Adrenal gland (tissue), 12 donors: ENCODE data around the gene CEMP1. TPM values are rescaled to one million over a fixed set of nuclear protein-coding genes. Genes with fewer than 3 reads are reported as not detected.

Experiments used
- DNase-seq, 7 donors: peaks; one replicate each; pipeline ENCODE4 v3.0.0-alpha.2; 2019 to 2020
- H3K27ac ChIP-seq, 5 donors: fragments of 200-600 bp; sonication (generic) in 4 of 5; 1 replicate in 3 of 5; 2 replicates in 2 of 5; pipeline versions ENCODE4 v1.5.1 to v1.8.0; 2016 to 2020; ENCODE audit warnings: mild to moderate bottlenecking in 1 of 5
- H3K27me3 ChIP-seq: fragments of 200-600 bp; 2 replicates; pipeline ENCODE4 v1.8.0; 2021
- H3K36me3 ChIP-seq, 2 donors: fragments of 200-600 bp; replicated peaks in 1 of 2; 1 replicate in 1 of 2; 2 replicates in 1 of 2; pipeline versions ENCODE4 v1.5.1 to v1.8.0; 2018 to 2022
- H3K4me1 ChIP-seq, 2 donors: fragments of 200-600 bp; replicated peaks in 1 of 2; 1 replicate in 1 of 2; 2 replicates in 1 of 2; pipeline versions ENCODE4 v1.5.1 to v1.8.0; 2018 to 2021
- H3K4me3 ChIP-seq, 4 donors: fragments of 200-600 bp; sonication (generic) in 3 of 4; one replicate each; pipeline ENCODE4 v1.5.1; 2016 to 2018
- H3K9me3 ChIP-seq, 3 donors: fragments of 200-600 bp; sonication (generic) in 1 of 3; replicated peaks in 1 of 3; 1 replicate in 2 of 3; 2 replicates in 1 of 3; pipeline versions ENCODE4 v1.5.1 to v1.8.0; 2016 to 2021
- POLR2A ChIP-seq, 2 donors: fragments of 450-650 bp; IDR thresholded peaks; one replicate each; pipeline ENCODE4 v1.6.1; 2017; ENCODE audit warnings: antibody characterized with exemption in 2 of 2, mild to moderate bottlenecking in 2 of 2, moderate library complexity in 1 of 2
- WGBS, 4 donors: extraction: QIAGEN DNeasy Blood & Tissue Kit in 2 of 4; methylation state at CpG; one replicate each; pipeline versions ENCODE4 v1.1.5 to v1.1.7; 2013 to 2017; 5-methylcytosine and 5-hydroxymethylcytosine counted together
- intact Hi-C, 2 donors: fragments of 100-400 bp; cut with DNase I; formaldehyde crosslinking; loops; one replicate each; pipeline versions ENCODE4 v1.14.1 to v1.15.0; 2022 to 2023
- microRNA counts, 2 donors: library from miRNA; unstranded; fragments of <30 nt; microRNA quantifications; one replicate each; lab custom pipeline; 2016
- microRNA-seq, 3 donors: library from miRNA; unstranded; fragments of <30 nt; microRNA quantifications; one replicate each; pipeline ENCODE4, GENCODE V29; 2017 to 2020
- polyA plus RNA-seq, 3 donors: library from polyadenylated mRNA; stranded (reverse); fragments of 200-250 nt in 2 of 3; fragments of 350-450 nt in 1 of 3; fragmentation: Illumina TruSeq in 1 of 3; extraction: RNeasy Lipid Tissue Mini Kit (QIAGEN cat#74804) in 1 of 3; gene quantifications; one replicate each; pipeline ENCODE4 v1.2.3, GENCODE V29; 2013 to 2014
- small RNA-seq, 2 donors: library from RNA; depleted of rRNA; stranded (forward); fragments of <200 nt; gene quantifications; one replicate each; pipeline ENCODE3, GENCODE V24; 2016
- total RNA-seq, 9 donors: library from RNA; depleted of rRNA in 4 of 9; stranded (reverse); fragments of >200 nt in 4 of 9; fragments of 120-200 nt in 1 of 9; fragmentation: NEBNext Ultra II Directional in 1 of 9; extraction: Animal tissue kit (Norgen Biotek cat#: 25700) in 1 of 9; gene quantifications; one replicate each; pipeline versions ENCODE4 v1.1.0 to v1.2.4, GENCODE V29; 2013 to 2023
- TF ChIP-seq, protein P1 (sequence below), 6 experiments: fragments of 450-650 bp in 4 of 6; fragments of 200-600 bp in 2 of 6; sonication (generic) in 1 of 6; IDR thresholded peaks; 1 replicate in 5 of 6; 2 replicates in 1 of 6; pipeline versions ENCODE4 v1.5.1 to v1.8.0; 2016 to 2021; ENCODE audit warnings: antibody characterized with exemption in 6 of 6, mild to moderate bottlenecking in 2 of 6, moderate library complexity in 1 of 6
- donor health status: healthy with polysubstance abuse.
- donor health status: Bipolar disorder and iron deficiency.
- donor health status: DM: yes; HTN: yes; CAD: no.
- donor health status: DM: no; HTN: no; CAD: no.
- donor health status: DM: no; HTN: no; CAD: no.
- donor health status: DM: yes; HTN: yes; CAD: no.

Gene CEMP1
- total and polyA plus RNA-seq, 12 donors: 0.11 to 1.4 (median 1.3) TPM; not detected in 9

DNA sequence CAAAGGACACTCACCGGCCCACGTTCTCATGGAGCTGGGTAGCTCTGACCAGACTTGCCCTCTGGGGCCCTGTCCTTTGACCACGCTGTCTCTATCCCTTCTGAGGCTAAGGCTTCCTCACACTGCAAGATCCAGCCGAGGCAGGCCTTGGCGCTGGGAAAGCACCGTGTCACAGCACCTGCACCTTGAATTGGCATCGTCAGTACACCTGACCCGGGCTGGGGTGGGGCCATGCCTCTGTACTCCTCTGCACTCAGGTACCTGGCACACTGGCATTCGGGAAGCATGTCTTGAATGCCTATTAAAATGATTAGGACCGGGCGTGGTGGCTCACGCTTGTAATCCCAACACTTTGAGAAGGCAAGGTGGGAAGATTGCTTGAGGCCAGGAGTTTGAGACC is 50.3 kb downstream of the CEMP1 start:
- Histone ChIP-seq H3K27ac (no peak overlapping the region), H3K36me3 (no peaks in the 10 kb centered on the region), H3K4me3 (no peak overlapping the region), H3K9me3 (no peaks in the 10 kb centered on the region), H3K27me3 (no peaks in the 10 kb centered on the region), H3K4me1 (peaks cover 0 to 10% of the 10 kb centered on the region in 2 donors)
- intact Hi-C loops: no loop called here
- DNase-seq: no peak
- TF ChIP-seq, protein P1, sequence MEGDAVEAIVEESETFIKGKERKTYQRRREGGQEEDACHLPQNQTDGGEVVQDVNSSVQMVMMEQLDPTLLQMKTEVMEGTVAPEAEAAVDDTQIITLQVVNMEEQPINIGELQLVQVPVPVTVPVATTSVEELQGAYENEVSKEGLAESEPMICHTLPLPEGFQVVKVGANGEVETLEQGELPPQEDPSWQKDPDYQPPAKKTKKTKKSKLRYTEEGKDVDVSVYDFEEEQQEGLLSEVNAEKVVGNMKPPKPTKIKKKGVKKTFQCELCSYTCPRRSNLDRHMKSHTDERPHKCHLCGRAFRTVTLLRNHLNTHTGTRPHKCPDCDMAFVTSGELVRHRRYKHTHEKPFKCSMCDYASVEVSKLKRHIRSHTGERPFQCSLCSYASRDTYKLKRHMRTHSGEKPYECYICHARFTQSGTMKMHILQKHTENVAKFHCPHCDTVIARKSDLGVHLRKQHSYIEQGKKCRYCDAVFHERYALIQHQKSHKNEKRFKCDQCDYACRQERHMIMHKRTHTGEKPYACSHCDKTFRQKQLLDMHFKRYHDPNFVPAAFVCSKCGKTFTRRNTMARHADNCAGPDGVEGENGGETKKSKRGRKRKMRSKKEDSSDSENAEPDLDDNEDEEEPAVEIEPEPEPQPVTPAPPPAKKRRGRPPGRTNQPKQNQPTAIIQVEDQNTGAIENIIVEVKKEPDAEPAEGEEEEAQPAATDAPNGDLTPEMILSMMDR (IDR thresholded peaks at IDR 0.05): no peak
- no peak for TF ChIP-seq POLR2A (IDR thresholded peaks at IDR 0.05)
- WGBS, 4 donors: 89 to 92% (median 90%) methylated on average over 6 to 12 of the region's 12 CpGs

MicroRNAs encoded within 50 kb of the gene (microRNA counts, 767-probe panel; counts per million panel counts)
- microRNA hsa-miR-3178 (lab: Ali Mortazavi, UCI): 0 counts per million in 2 donors

Small RNAs within 50 kb of the gene (microRNA-seq; reads per million reads assigned to microRNA genes)
- 0 to 0.38 (median 0) reads per million in 3 donors for gene MIR3178

Small RNAs within 50 kb of the gene (small RNA-seq; reads per million reads assigned to genes)
- 0 reads per million in 2 donors for gene AC093525.1
- 0 reads per million in 2 donors for gene MIR3178

Other genes with a start within 250 kb of the CEMP1 start
- 10 to 100 TPM in 8 of 9 donors, 1 to 10 TPM in 1; 3.3 to 30.8 (median 23.4) TPM for gene ABCA3, start 190.7 kb downstream of the CEMP1 start, total RNA-seq
- gene ABCA3, start 190.7 kb downstream of the CEMP1 start, polyA plus RNA-seq: 10 to 100 TPM; 12.4 to 21.3 (median 12.8) TPM
- 1 to 10 TPM; 1.6 to 5.4 (median 2.5) TPM for gene CCNF, start 102.0 kb downstream of the CEMP1 start, total RNA-seq
- gene CCNF, start 102.0 kb downstream of the CEMP1 start, polyA plus RNA-seq: 1 to 10 TPM in 1 of 3 donors, under 1 TPM in 2; 0.71 to 2.2 (median 0.84) TPM
- 1 to 10 TPM in 7 of 9 donors, under 1 TPM in 2; 0.53 to 8.6 (median 1.6) TPM for gene TEDC2, start 71.3 kb downstream of the CEMP1 start, total RNA-seq
- 1 to 10 TPM in 1 of 3 donors, under 1 TPM in 2; 0.33 to 2.5 (median 0.98) TPM for gene TEDC2, start 71.3 kb downstream of the CEMP1 start, polyA plus RNA-seq
- gene NTN3, start 60.1 kb downstream of the CEMP1 start, total RNA-seq: 1 to 10 TPM in 2 of 9 donors, under 1 TPM in 6, not detected in 1; 0.16 to 1.5 (median 0.30) TPM
- under 1 TPM in 1 of 3 donors, not detected in 2; 0.88 TPM for gene NTN3, start 60.1 kb downstream of the CEMP1 start, polyA plus RNA-seq
- gene TBC1D24, start 56.3 kb downstream of the CEMP1 start, total RNA-seq: 10 to 100 TPM in 8 of 9 donors, 1 to 10 TPM in 1; 5.9 to 18.5 (median 14.7) TPM
- 10 to 100 TPM in 1 of 3 donors, 1 to 10 TPM in 2; 3.9 to 13.8 (median 4.7) TPM for gene TBC1D24, start 56.3 kb downstream of the CEMP1 start, polyA plus RNA-seq
- 100 to 1,000 TPM in 4 of 9 donors, 10 to 100 TPM in 5; 26.5 to 318 (median 94.3) TPM for gene ATP6V0C, start 17.5 kb downstream of the CEMP1 start, total RNA-seq
- 100 to 1,000 TPM in 2 of 3 donors, 10 to 100 TPM in 1; 64.4 to 236 (median 172) TPM for gene ATP6V0C, start 17.5 kb downstream of the CEMP1 start, polyA plus RNA-seq
- gene AMDHD2, start 11.0 kb downstream of the CEMP1 start, total RNA-seq: 100 to 1,000 TPM in 1 of 9 donors, 10 to 100 TPM in 8; 21.9 to 131 (median 65.2) TPM
- 100 to 1,000 TPM in 1 of 3 donors, 10 to 100 TPM in 1, 1 to 10 TPM in 1; 3.1 to 131 (median 54.6) TPM for gene AMDHD2, start 11.0 kb downstream of the CEMP1 start, polyA plus RNA-seq
- 10 to 100 TPM; 23.9 to 68.0 (median 42.2) TPM for gene PDPK1, start 6.6 kb upstream of the CEMP1 start, total RNA-seq
- 10 to 100 TPM; 28.9 to 69.7 (median 31.0) TPM for gene PDPK1, start 6.6 kb upstream of the CEMP1 start, polyA plus RNA-seq
- gene KCTD5, start 151.1 kb upstream of the CEMP1 start, total RNA-seq: 10 to 100 TPM; 14.0 to 81.5 (median 18.8) TPM
- gene KCTD5, start 151.1 kb upstream of the CEMP1 start, polyA plus RNA-seq: 10 to 100 TPM; 11.0 to 21.8 (median 13.4) TPM
- gene PRSS27, start 188.8 kb upstream of the CEMP1 start, total RNA-seq: 1 to 10 TPM in 5 of 9 donors, under 1 TPM in 3, not detected in 1; 0.33 to 2.1 (median 1.4) TPM
- 1 to 10 TPM in 2 of 3 donors, not detected in 1; 2.6 to 2.7 TPM for gene PRSS27, start 188.8 kb upstream of the CEMP1 start, polyA plus RNA-seq
- 100 to 1,000 TPM in 8 of 9 donors, 10 to 100 TPM in 1; 81.7 to 848 (median 294) TPM for gene SRRM2, start 221.2 kb upstream of the CEMP1 start, total RNA-seq
- gene SRRM2, start 221.2 kb upstream of the CEMP1 start, polyA plus RNA-seq: 1,000 to 10,000 TPM in 1 of 3 donors, 100 to 1,000 TPM in 2; 289 to 3,120 (median 744) TPM
- gene ELOB, start 245.9 kb upstream of the CEMP1 start, total RNA-seq: 100 to 1,000 TPM in 8 of 9 donors, 10 to 100 TPM in 1; 98.2 to 730 (median 323) TPM
- gene ELOB, start 245.9 kb upstream of the CEMP1 start, polyA plus RNA-seq: 1,000 to 10,000 TPM in 1 of 3 donors, 100 to 1,000 TPM in 1, 10 to 100 TPM in 1; 72.7 to 1,030 (median 891) TPM